Natural killer cell (primary cell): ENCODE data around the gene SLC7A14. TPM values are rescaled to one million over a fixed set of nuclear protein-coding genes. Genes with fewer than 3 reads are reported as not detected.

Source experiments
- ATAC-seq, 3 donors: fragments of 150-1000 bp in 2 of 3; fragments of 200-7000 bp in 1 of 3; cut with Tn5 transposase; 1 replicate in 1 of 3; 2 replicates in 2 of 3; pipeline ENCODE4 v1.10.0; 2021; ENCODE audit warnings: mild to moderate bottlenecking in 2 of 3, moderate library complexity in 2 of 3
- DNase-seq, 2 donors: peaks; one replicate each; pipeline versions ENCODE4 v3.0.0 to v3.0.0-alpha.2; 2013 to 2021; ENCODE audit warnings: mixed read lengths in 1 of 2
- H3K27ac ChIP-seq: one replicate; pipeline ENCODE4 v1.5.1; 2013; ENCODE audit warnings: mild to moderate bottlenecking, low read length
- H3K27me3 ChIP-seq: one replicate; pipeline ENCODE4 v1.6.1; 2013; ENCODE audit warnings: low read length; ENCODE audit not compliant: control insufficient read depth, insufficient read depth
- H3K36me3 ChIP-seq: one replicate; pipeline ENCODE4 v1.6.1; 2013; ENCODE audit warnings: low read length; ENCODE audit not compliant: control insufficient read depth, insufficient read depth
- H3K4me1 ChIP-seq: one replicate; pipeline ENCODE4 v1.6.1; 2013; ENCODE audit warnings: low read length; ENCODE audit not compliant: control insufficient read depth, insufficient read depth
- H3K4me3 ChIP-seq: one replicate; pipeline ENCODE4 v1.5.1; 2013; ENCODE audit warnings: low read length
- H3K9me3 ChIP-seq: one replicate; pipeline ENCODE4 v1.6.1; 2013; ENCODE audit warnings: low read length; ENCODE audit not compliant: control insufficient read depth, insufficient read depth
- H3K27ac Mint-ChIP-seq, 2 donors: one replicate each; pipeline ENCODE4 v1.8.0; 2022; ENCODE audit warnings: mild to moderate bottlenecking in 2 of 2, mixed read lengths in 2 of 2, moderate library complexity in 1 of 2
- H3K27me3 Mint-ChIP-seq, 2 donors: one replicate each; pipeline ENCODE4 v1.8.0; 2022; ENCODE audit warnings: low read depth in 2 of 2, mixed read lengths in 2 of 2
- H3K36me3 Mint-ChIP-seq: one replicate; pipeline ENCODE4 v1.8.0; 2022; ENCODE audit warnings: mixed read lengths
- H3K4me1 Mint-ChIP-seq, 2 donors: one replicate each; pipeline ENCODE4 v1.8.0; 2022; ENCODE audit warnings: mixed read lengths in 2 of 2
- H3K4me3 Mint-ChIP-seq: one replicate; pipeline ENCODE4 v1.8.0; 2022; ENCODE audit warnings: mild to moderate bottlenecking, moderate library complexity, mixed read lengths
- H3K9me3 Mint-ChIP-seq, 2 donors: one replicate each; pipeline ENCODE4 v1.8.0; 2022; ENCODE audit warnings: mixed read lengths in 2 of 2
- CTCF ChIP-seq: fragments of 200-600 bp; IDR thresholded peaks from one replicate; pipeline ENCODE4 v1.8.0; 2022; ENCODE audit warnings: antibody characterized with exemption
- WGBS: methylation state at CpG from one replicate; pipeline ENCODE4 v1.1.7; 2013; ENCODE audit warnings: missing lambda C conversion rate; ENCODE audit not compliant: insufficient coverage; 5-methylcytosine and 5-hydroxymethylcytosine counted together
- intact Hi-C: fragments of 100-400 bp; cut with micrococcal nuclease; formaldehyde crosslinking; loops from one replicate; pipeline ENCODE4 v1.14.2; 2022
- total RNA-seq, 4 donors: library from RNA; stranded (reverse); fragments of 120-200 nt in 1 of 4; gene quantifications; one replicate each; pipeline versions ENCODE4 v1.2.3 to v1.2.4, GENCODE V29; 2013 to 2022

SLC7A14 gene
- total RNA-seq, 3 donors from 2014 or later (not counting 1 experiment from before 2014, with no cell fraction given), result not detected

GRCh38 chr3:170539897-170540296 is 46.0 kb downstream of the SLC7A14 start:
- no peak for TF ChIP-seq CTCF
- 72% methylated on average over 2 of the region's 3 CpGs for WGBS
- Histone ChIP-seq H3K9me3 (no peaks in the 10 kb centered on the region), H3K27ac (no peak overlapping the region), H3K4me3 (no peak overlapping the region), H3K27me3 (no peaks in the 10 kb centered on the region), H3K4me1 (no peaks in the 10 kb centered on the region), H3K36me3 (no peaks in the 10 kb centered on the region)
- peaks cover 18 to 35% of the 10 kb centered on the region in 2 donors for H3K27me3 Mint-ChIP-seq
- no peaks in the 10 kb centered on the region for H3K36me3 Mint-ChIP-seq
- H3K4me3 Mint-ChIP-seq, result no peak overlapping the region
- no peak overlapping the region for H3K27ac Mint-ChIP-seq
- ATAC-seq (no peak), DNase-seq (no peak)
- H3K9me3 Mint-ChIP-seq, result no peaks in the 10 kb centered on the region
- H3K4me1 Mint-ChIP-seq, result no peaks in the 10 kb centered on the region
- intact Hi-C loops, result no loop called here

- H3K9me3 Mint-ChIP-seq, result no peaks in the 10 kb centered on the region
- H3K4me3 ChIP-seq, result no peak overlapping the region
- H3K4me1 ChIP-seq, result no peaks in the 10 kb centered on the region
- no peak for ATAC-seq
- H3K27ac ChIP-seq, result no peak overlapping the region
- TF ChIP-seq CTCF, result no peak
- H3K9me3 ChIP-seq, result no peaks in the 10 kb centered on the region
- no peaks in the 10 kb centered on the region for H3K36me3 Mint-ChIP-seq
- intact Hi-C loops, result no loop called here
- H3K4me3 Mint-ChIP-seq, result no peak overlapping the region
- no peaks in the 10 kb centered on the region for H3K27me3 ChIP-seq
- H3K36me3 ChIP-seq, result no peaks in the 10 kb centered on the region
- no peaks in the 10 kb centered on the region for H3K4me1 Mint-ChIP-seq
- no peak for DNase-seq
- H3K27me3 Mint-ChIP-seq, result peaks cover 17 to 35% of the 10 kb centered on the region in 2 donors
- no peak overlapping the region for H3K27ac Mint-ChIP-seq
Observed at GRCh38 chr3:170536712-170537111, 49.2 kb downstream of the SLC7A14 start.

GRCh38 chr3:170534227-170534626 is 51.6 kb downstream of the SLC7A14 start:
- Histone ChIP-seq H3K27ac (no peak overlapping the region), H3K4me3 (no peak overlapping the region), H3K36me3 (no peaks in the 10 kb centered on the region), H3K4me1 (no peaks in the 10 kb centered on the region), H3K27me3 (no peaks in the 10 kb centered on the region), H3K9me3 (no peaks in the 10 kb centered on the region)
- intact Hi-C loops, result no loop called here
- ATAC-seq (no peak), DNase-seq (no peak)
- 85% methylated on average over 2 of the region's 3 CpGs for WGBS
- H3K4me3 Mint-ChIP-seq, result no peak overlapping the region
- H3K9me3 Mint-ChIP-seq, result no peaks in the 10 kb centered on the region
- peaks cover 16 to 31% of the 10 kb centered on the region in 2 donors for H3K27me3 Mint-ChIP-seq
- H3K27ac Mint-ChIP-seq, result no peak overlapping the region
- H3K4me1 Mint-ChIP-seq, result no peaks in the 10 kb centered on the region
- no peak for TF ChIP-seq CTCF
- no peaks in the 10 kb centered on the region for H3K36me3 Mint-ChIP-seq

GRCh38 chr3:170532573-170532972 is 53.3 kb downstream of the SLC7A14 start:
- ATAC-seq, result no peak
- Mint-ChIP-seq H3K27me3 (peaks cover 10 to 16% of the 10 kb centered on the region in 2 donors), H3K9me3 (no peaks in the 10 kb centered on the region), H3K27ac (no peak overlapping the region), H3K36me3 (no peaks in the 10 kb centered on the region), H3K4me3 (no peak overlapping the region), H3K4me1 (no peaks in the 10 kb centered on the region)
- Histone ChIP-seq H3K4me3 (no peak overlapping the region), H3K36me3 (no peaks in the 10 kb centered on the region), H3K4me1 (no peaks in the 10 kb centered on the region), H3K27ac (no peak overlapping the region), H3K27me3 (no peaks in the 10 kb centered on the region), H3K9me3 (no peaks in the 10 kb centered on the region)
- TF ChIP-seq CTCF, result no peak
- 91% methylated on average over 6 of the region's 6 CpGs for WGBS
- DNase-seq, result no peak
- intact Hi-C loops, result no loop called here
